ENCODE data around the gene FMN1.

Gene FMN1

DNA sequence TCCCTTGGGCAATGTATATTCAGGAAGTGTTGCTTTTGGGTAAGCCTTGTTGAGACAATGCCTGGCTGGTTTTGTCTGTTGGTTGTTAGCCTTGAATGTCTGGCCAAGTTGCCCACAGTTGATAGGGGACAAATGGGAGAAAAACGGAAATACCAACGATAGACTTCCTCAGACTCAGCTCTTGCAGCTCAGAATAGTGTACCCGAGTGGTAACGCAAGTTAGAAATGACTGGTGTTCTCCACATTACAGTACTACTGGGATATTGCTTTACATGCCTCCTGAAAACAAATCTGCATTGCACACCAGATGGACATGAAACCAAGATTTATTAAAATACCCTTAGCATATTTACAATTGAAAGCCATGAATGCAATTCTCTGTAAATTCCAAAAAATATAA is 429.3 kb downstream of the FMN1 start:
- TF ChIP-seq, protein P1, sequence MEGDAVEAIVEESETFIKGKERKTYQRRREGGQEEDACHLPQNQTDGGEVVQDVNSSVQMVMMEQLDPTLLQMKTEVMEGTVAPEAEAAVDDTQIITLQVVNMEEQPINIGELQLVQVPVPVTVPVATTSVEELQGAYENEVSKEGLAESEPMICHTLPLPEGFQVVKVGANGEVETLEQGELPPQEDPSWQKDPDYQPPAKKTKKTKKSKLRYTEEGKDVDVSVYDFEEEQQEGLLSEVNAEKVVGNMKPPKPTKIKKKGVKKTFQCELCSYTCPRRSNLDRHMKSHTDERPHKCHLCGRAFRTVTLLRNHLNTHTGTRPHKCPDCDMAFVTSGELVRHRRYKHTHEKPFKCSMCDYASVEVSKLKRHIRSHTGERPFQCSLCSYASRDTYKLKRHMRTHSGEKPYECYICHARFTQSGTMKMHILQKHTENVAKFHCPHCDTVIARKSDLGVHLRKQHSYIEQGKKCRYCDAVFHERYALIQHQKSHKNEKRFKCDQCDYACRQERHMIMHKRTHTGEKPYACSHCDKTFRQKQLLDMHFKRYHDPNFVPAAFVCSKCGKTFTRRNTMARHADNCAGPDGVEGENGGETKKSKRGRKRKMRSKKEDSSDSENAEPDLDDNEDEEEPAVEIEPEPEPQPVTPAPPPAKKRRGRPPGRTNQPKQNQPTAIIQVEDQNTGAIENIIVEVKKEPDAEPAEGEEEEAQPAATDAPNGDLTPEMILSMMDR (IDR thresholded peaks at IDR 0.05; ENCODE audit: low read depth, low read length), result no peak
- H3K27me3 ChIP-seq (ENCODE audit: insufficient read depth, low read depth, severe bottlenecking), result no peaks in the 10 kb centered on the region

DNA sequence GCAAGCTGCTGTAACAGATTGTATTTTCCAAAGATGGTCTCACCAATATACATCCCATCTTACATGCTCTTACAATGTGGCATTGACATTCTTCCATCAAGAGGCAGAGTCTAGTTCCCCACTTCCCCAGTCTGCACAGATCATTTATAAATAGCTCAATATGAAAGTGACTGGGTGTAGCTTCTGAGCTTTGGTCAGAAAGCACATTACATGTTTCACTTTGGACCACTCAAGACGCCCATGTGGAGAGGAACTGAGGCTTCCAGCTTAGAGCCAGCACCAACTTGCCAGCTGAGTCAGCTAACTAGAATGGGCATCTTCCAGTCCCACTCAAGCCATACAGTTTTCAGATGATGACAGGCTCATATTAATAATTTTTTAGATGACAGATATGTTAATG is 431.2 kb downstream of the FMN1 start:
- Histone ChIP-seq H3K9me3 (ENCODE audit: severe bottlenecking) (no peaks in the 10 kb centered on the region), H3K27ac (no peak overlapping the region), H3K27me3 (ENCODE audit: insufficient read depth, low read depth, severe bottlenecking) (no peaks in the 10 kb centered on the region), H3K4me3 (ENCODE audit: low read depth, low read length) (no peak overlapping the region), H3K36me3 (no peaks in the 10 kb centered on the region)
- TF ChIP-seq, protein P1 (IDR thresholded peaks at IDR 0.05; ENCODE audit: low read depth, low read length), result no peak
- no peak for DNase-seq

More for the DNA sequence above, 429.3 kb downstream of the FMN1 start:
- Histone ChIP-seq H3K4me3 (ENCODE audit: low read depth, low read length) (no peak overlapping the region), H3K9me3 (ENCODE audit: severe bottlenecking) (no peaks in the 10 kb centered on the region), H3K27ac (no peak overlapping the region), H3K36me3 (no peaks in the 10 kb centered on the region)
- no peak for DNase-seq

DNA sequence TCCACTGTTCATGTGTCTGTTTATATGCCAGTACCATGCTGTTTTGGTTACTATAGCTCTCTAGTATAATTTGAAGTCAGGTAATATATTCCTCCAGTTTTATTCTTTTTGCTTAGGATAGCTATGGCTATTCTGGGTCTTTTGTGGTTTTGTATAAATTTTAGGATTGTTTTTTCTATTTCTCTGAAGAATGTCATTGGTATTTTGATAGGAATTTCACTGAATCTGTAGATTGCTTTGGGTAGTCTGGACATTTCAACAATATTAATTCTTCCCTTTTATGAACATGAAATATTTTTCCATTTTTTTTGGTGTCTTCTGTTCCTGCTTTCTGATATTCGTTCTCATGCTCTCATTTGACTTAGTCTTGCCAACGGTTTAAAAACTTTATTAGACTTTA is 437.1 kb downstream of the FMN1 start:
- Histone ChIP-seq H3K9me3 (ENCODE audit: severe bottlenecking) (no peaks in the 10 kb centered on the region), H3K4me3 (ENCODE audit: low read depth, low read length) (no peak overlapping the region), H3K36me3 (no peaks in the 10 kb centered on the region), H3K27me3 (ENCODE audit: insufficient read depth, low read depth, severe bottlenecking) (no peaks in the 10 kb centered on the region), H3K27ac (no peak overlapping the region)
- no peak for DNase-seq
- TF ChIP-seq, protein P1 (IDR thresholded peaks at IDR 0.05; ENCODE audit: low read depth, low read length), result no peak

DNA sequence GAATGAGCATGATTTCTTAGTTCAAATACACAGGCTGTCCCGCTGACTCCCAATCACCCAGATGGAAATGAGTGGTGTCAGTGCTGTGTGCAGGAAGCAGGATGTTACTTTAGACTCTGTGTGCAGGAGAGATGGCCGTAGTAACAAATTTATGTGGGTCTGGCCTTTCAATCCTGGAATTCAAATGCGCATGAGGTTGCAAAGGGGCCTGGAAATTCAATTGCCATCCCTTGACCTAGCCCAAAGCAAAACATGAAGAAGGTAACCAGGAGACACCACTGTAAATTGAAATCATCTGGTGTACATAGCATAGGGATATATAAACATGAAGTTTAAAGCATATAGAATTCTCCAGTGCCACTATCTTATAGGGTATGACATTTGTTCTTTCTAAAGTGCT is 443.5 kb downstream of the FMN1 start:
- no peaks in the 10 kb centered on the region for H3K36me3 ChIP-seq
- TF ChIP-seq, protein P1 (IDR thresholded peaks at IDR 0.05; ENCODE audit: low read depth, low read length), result no peak
- H3K4me3 ChIP-seq (ENCODE audit: low read depth, low read length), result no peak overlapping the region
- no peak for DNase-seq
- H3K27ac ChIP-seq, result no peak overlapping the region
- no peaks in the 10 kb centered on the region for H3K27me3 ChIP-seq (ENCODE audit: insufficient read depth, low read depth, severe bottlenecking)
- H3K9me3 ChIP-seq (ENCODE audit: severe bottlenecking), result no peaks in the 10 kb centered on the region

DNA sequence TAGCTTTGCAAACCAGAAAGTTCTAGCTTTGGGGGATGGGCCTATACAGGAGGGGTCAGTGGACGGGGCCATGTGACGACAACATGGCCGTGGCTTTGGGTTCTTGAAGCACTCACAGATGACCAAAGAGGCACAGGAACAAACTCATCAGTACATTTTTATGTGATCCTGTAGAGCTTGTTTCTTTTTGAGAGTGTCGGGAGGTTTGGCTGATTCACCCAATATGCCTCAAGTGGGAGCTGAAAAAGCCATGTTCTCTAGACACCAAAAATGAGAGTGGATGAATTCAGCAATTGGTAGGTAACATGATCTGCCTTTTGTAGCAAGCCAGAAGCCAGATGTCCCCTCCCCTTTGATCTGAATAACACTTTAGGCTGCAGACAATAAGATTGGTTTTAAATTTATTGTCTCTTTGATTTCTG is 446.6 kb downstream of the FMN1 start:
- Histone ChIP-seq H3K36me3 (no peaks in the 10 kb centered on the region), H3K9me3 (ENCODE audit: severe bottlenecking) (no peaks in the 10 kb centered on the region), H3K4me3 (ENCODE audit: low read depth, low read length) (no peak overlapping the region), H3K27ac (no peak overlapping the region), H3K27me3 (ENCODE audit: insufficient read depth, low read depth, severe bottlenecking) (no peaks in the 10 kb centered on the region)
- TF ChIP-seq, protein P1 (IDR thresholded peaks at IDR 0.05; ENCODE audit: low read depth, low read length), result no peak
- no peak for DNase-seq

DNA sequence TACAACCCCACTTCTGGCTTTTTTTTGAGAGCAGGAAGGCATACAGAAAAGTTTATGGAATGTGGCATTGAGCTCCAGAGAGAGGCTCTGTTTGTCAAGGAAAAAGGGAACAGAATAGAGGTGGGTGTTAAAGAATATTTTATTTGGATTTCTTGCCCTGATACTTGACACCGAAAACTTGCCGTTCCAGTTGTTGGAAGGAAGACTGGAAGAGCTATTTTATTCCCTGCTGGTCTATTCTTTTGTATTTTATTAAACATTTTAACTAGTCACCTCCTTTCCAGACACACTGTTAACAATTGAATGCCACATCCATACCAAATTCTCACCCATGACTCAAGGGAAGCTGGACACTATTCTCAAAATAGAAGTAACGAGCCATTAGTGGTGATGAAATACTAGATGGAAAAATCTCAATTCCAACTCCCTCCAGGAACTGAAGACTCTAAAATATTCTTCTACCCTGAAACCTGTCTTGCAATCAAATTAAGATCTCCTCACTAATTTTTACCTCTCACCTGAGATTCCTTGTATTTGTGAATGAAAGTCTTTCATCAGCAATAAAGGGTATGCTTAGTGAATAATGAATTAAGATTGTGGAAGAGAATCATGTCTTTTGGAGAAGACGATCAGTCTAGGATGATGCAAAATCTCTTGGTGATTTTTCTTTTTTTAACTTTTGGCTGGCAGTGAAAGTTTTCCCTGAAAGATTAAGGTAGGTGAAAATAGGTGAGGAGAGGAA is 448.2 kb downstream of the FMN1 start:
- Histone ChIP-seq H3K9me3 (ENCODE audit: severe bottlenecking) (no peaks in the 10 kb centered on the region), H3K4me3 (ENCODE audit: low read depth, low read length) (no peak overlapping the region), H3K27ac (no peak overlapping the region), H3K36me3 (no peaks in the 10 kb centered on the region), H3K27me3 (ENCODE audit: insufficient read depth, low read depth, severe bottlenecking) (no peaks in the 10 kb centered on the region)
- TF ChIP-seq, protein P1 (IDR thresholded peaks at IDR 0.05; ENCODE audit: low read depth, low read length), result no peak
- no peak for DNase-seq

Data from WERI-Rb-1 (cell line).